Measurements from ENCODE around the gene SPESP1. TPM values are rescaled to one million over a fixed set of nuclear protein-coding genes. Genes with fewer than 3 reads are reported as not detected.
A peak's percentile ranks its signal among the peaks of the same experiment; 100 is the strongest.

SPESP1 gene
- total RNA-seq, 4 donors from 2014 or later: 2.7 to 10.1 (median 5.1) TPM

DNA sequence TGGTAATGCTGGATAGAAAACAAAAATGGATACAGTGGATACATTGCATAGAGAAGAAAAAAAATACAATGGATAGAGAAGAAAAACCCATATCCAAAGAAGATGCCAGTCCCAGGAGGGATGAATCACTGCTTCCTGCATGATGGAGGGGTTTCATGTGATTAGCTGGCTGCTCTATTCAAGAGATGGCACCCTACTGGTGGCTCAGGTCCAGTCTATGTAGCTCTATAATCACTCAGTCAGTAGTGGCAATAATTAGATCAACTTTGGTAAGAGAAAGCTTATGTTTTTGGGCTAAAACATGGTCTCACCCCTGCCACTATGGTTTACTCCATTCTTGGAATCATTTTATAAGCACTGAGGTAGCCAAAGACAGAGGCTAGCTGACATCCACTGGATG, 50.5 kb downstream of the SPESP1 start:
- Histone ChIP-seq H3K4me3 (replicated peaks in 1 of 3) (no peak overlapping the region), H3K9me3 (no peaks in the 10 kb centered on the region), H3K4me1 (peaks cover 9 to 10% of the 10 kb centered on the region in 2 donors), H3K27ac (no peak overlapping the region), H3K27me3 (no peaks in the 10 kb centered on the region), H3K36me3 (no peaks in the 10 kb centered on the region)
- intact Hi-C loops (cut with DNase I): no loop called here
- TF ChIP-seq POLR2A (IDR thresholded peaks at IDR 0.05): no peak
- TF ChIP-seq, protein P1, sequence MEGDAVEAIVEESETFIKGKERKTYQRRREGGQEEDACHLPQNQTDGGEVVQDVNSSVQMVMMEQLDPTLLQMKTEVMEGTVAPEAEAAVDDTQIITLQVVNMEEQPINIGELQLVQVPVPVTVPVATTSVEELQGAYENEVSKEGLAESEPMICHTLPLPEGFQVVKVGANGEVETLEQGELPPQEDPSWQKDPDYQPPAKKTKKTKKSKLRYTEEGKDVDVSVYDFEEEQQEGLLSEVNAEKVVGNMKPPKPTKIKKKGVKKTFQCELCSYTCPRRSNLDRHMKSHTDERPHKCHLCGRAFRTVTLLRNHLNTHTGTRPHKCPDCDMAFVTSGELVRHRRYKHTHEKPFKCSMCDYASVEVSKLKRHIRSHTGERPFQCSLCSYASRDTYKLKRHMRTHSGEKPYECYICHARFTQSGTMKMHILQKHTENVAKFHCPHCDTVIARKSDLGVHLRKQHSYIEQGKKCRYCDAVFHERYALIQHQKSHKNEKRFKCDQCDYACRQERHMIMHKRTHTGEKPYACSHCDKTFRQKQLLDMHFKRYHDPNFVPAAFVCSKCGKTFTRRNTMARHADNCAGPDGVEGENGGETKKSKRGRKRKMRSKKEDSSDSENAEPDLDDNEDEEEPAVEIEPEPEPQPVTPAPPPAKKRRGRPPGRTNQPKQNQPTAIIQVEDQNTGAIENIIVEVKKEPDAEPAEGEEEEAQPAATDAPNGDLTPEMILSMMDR (IDR thresholded peaks at IDR 0.05): no peak
- DNase-seq: no peak

DNA sequence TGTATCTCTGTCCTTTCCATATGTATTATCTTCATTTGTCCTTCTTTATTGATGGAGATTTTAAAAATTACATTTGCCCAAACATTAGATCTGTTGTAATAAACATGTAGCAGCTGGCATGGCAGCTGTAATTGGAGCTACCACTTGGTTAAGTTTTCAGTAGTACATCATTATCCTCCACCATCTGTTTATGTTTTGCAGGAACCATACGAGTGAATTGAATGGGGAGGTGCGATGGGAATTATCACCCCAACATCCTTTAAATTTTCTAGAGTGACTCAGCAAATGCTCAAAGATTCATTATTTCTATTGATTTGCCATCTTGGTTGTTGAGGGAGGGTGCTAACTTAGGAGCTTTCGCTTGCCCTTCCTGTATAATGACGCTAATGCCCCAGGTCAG, 51.6 kb downstream of the SPESP1 start:
- Histone ChIP-seq H3K4me3 (replicated peaks in 1 of 3) (no peak overlapping the region), H3K4me1 (peaks cover 9 to 10% of the 10 kb centered on the region in 2 donors), H3K36me3 (no peaks in the 10 kb centered on the region), H3K9me3 (no peaks in the 10 kb centered on the region), H3K27me3 (no peaks in the 10 kb centered on the region), H3K27ac (no peak overlapping the region)
- WGBS, 2 donors: 93 to 96% methylated on average over 4 of the region's 4 CpGs
- no peak for TF ChIP-seq POLR2A (IDR thresholded peaks at IDR 0.05)
- TF ChIP-seq, protein P1 (IDR thresholded peaks at IDR 0.05): no peak
- intact Hi-C loops (cut with DNase I): no loop called here
- DNase-seq: no peak

DNA sequence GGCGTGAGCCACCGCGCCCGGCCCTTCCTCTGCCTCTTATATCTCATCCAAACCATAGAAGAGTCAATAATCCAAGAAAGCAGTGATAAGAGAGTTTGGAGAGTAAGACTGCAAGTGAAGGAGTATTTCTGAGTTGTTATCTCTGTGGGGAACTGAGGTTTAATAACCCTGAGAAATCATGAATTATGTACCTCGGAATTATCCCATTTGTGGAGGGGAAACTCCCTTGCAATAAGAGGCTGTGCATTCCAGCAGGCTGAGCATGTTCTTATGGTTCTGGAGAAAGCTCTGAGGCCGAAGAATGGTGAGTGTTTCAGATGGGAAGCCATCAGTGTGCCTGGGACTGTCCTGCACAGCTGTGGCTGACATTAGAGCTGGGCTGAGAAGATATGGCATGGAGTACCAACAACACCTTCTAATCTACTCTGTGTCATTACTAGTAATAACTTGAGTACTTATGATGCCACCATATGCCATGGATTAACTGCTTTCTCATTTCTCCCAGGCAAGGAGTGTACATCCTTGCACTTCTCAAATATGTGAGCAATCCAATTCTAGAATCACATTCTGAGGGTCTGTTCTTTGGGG, 52.7 kb downstream of the SPESP1 start:
- H3K9me3 ChIP-seq: no peaks in the 10 kb centered on the region
- H3K27ac ChIP-seq: no peak overlapping the region
- peaks cover 9 to 10% of the 10 kb centered on the region in 2 donors for H3K4me1 ChIP-seq
- H3K36me3 ChIP-seq: no peaks in the 10 kb centered on the region
- no peaks in the 10 kb centered on the region for H3K27me3 ChIP-seq
- intact Hi-C loops (cut with DNase I): no loop called here
- no peak overlapping the region for H3K4me3 ChIP-seq (replicated peaks in 1 of 3)
- 92 to 99% methylated on average over 6 of the region's 6 CpGs for WGBS, 2 donors
- DNase-seq: no peak
- no peak for TF ChIP-seq POLR2A (IDR thresholded peaks at IDR 0.05)
- TF ChIP-seq, protein P1 (IDR thresholded peaks at IDR 0.05): no peak

DNA sequence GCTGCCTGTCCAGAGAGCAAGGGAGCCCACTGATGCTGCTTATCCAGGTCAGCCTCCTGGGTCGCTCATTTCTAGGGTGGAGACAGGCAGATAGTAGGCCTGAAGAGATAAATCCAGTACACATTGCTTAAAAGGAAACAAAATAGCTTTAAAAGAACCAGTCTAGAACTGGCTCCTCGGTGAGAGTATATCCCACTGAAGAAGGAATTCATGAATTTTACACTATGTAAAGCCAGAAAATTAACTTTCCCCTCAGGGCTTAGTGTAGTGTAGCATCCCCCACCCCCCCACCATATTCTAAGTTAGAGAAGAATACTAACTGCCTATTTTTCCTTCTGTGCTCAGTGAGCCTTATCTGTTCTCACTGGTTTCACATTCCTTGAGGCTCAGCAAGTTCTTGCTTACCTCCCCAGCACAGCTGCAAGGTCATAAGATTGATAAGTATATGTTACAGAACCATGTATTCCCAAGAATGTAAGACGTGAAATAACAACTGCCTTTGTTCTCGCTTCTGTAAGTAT, 53.7 kb downstream of the SPESP1 start:
- peak; percentile 3 to 5 for DNase-seq
- no peaks in the 10 kb centered on the region for H3K36me3 ChIP-seq
- H3K27ac ChIP-seq: no peak overlapping the region
- intact Hi-C loops (cut with DNase I): no loop called here
- H3K9me3 ChIP-seq: no peaks in the 10 kb centered on the region
- WGBS, 2 donors: 42 to 55% methylated on average over 4 of the region's 4 CpGs
- no peaks in the 10 kb centered on the region for H3K27me3 ChIP-seq
- no peak overlapping the region for H3K4me3 ChIP-seq (replicated peaks in 1 of 3)
- peaks cover 9 to 10% of the 10 kb centered on the region in 2 donors for H3K4me1 ChIP-seq
- TF ChIP-seq, protein P1 (IDR thresholded peaks at IDR 0.05): no peak
- no peak for TF ChIP-seq POLR2A (IDR thresholded peaks at IDR 0.05)

DNA sequence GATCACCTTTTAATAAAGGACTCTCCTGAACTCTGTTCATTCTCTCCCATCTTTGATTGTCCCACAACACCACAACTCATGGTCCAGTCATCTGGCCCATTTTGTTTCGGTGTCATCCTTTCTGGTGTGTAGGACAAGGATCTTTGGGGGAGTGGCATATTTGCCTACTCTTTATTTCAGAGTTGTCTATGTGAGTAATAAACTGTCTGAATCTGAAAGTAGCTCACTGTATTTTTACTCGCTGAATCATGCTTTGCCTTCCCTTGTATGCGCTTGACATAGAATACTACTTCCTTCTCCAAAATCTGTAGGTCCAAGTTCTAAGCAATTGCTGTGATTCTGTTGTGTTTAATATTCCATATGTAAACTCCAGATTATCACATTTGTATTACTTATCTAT, 54.3 kb downstream of the SPESP1 start:
- Histone ChIP-seq H3K27me3 (no peaks in the 10 kb centered on the region), H3K9me3 (no peaks in the 10 kb centered on the region), H3K4me3 (replicated peaks in 1 of 3) (no peak overlapping the region), H3K36me3 (no peaks in the 10 kb centered on the region), H3K4me1 (peaks cover 9 to 10% of the 10 kb centered on the region in 2 donors), H3K27ac (no peak overlapping the region)
- TF ChIP-seq POLR2A (IDR thresholded peaks at IDR 0.05): no peak
- intact Hi-C loops (cut with DNase I): no loop called here
- 95 to 97% methylated on average over 3 of the region's 3 CpGs for WGBS, 2 donors
- DNase-seq: no peak

Measured in thyroid gland (tissue), 4 donors.